ENCODE measurements around the gene IDH1. TPM values are rescaled to one million over a fixed set of nuclear protein-coding genes. Genes with fewer than 3 reads are reported as not detected.

The IDH1 gene
- total and polyA plus RNA-seq, 2 of the 8 experiments (the other 6 are each of a cell fraction or from before 2014, with no cell fraction given), result 174 to 398 TPM

GRCh38 chr2:208252716-208253492 lies 2.0 kb downstream of the IDH1 start:
- Histone ChIP-seq H4K5ac (ENCODE audit: insufficient read length, low read depth, low read length) (no peak overlapping the region), H2BK20ac (ENCODE audit: low read length) (no peak overlapping the region), H4K8ac (ENCODE audit: extremely low read depth, insufficient read depth, low read length) (no peak overlapping the region), H4K20me1 (replicated peaks in 1 of 2; ENCODE audit: control insufficient read depth in 1 of 2, insufficient read depth in 2 of 2, low read length in 2 of 2) (peaks cover 0 to 1% of the 10 kb centered on the region in 2 experiments), H4K91ac (replicated peaks; ENCODE audit: insufficient read length, low read length) (no peak overlapping the region), H3K4me1 (replicated peaks in 1 of 4; ENCODE audit: control insufficient read depth in 3 of 4, insufficient read depth in 4 of 4, low read length in 3 of 4) (peaks cover 0 to 5% (median 3%) of the 10 kb centered on the region in 4 experiments; a peak in 2 of 7 replicates), H3K36me3 (ENCODE audit: control insufficient read depth in 2 of 4, insufficient read depth in 4 of 4, low read length in 3 of 4) (peaks cover 10 to 56% (median 29%) of the 10 kb centered on the region in 4 experiments), H2BK120ac (replicated peaks; ENCODE audit: low read depth, low read length) (no peak overlapping the region), H3K4me3 (ENCODE audit: extremely low read depth in 1 of 4, insufficient read depth in 2 of 4, low read depth in 3 of 4, low read length in 4 of 4) (peak overlapping the region in 3 of 4 experiments; percentile 85 to 99 (median 99); a peak in 5 of 8 replicates), H3K79me2 (ENCODE audit: control insufficient read depth in 1 of 2, insufficient read depth in 2 of 2, low read length in 2 of 2) (peaks cover 3 to 30% of the 10 kb centered on the region in 2 experiments; a peak in 3 of 4 replicates), H3K18ac (ENCODE audit: extremely low read depth, low read length) (no peak overlapping the region), H3K23ac (ENCODE audit: insufficient read length) (no peak overlapping the region), H2BK5ac (ENCODE audit: low read depth, low read length) (no peak overlapping the region), H3K4me2 (ENCODE audit: insufficient read depth in 1 of 2, low read depth in 2 of 2, low read length in 2 of 2) (peak overlapping the region; percentile 70 to 85; a peak in 3 of 4 replicates), H3K4ac (replicated peaks; ENCODE audit: insufficient read length, low read depth, low read length) (no peak overlapping the region), H3K79me1 (ENCODE audit: low read depth, low read length) (0 out of 2 replicates have a peak, but pooled peaks cover 3% of the 10 kb centered on the region), H3K9ac (replicated peaks in 1 of 4; ENCODE audit: extremely low read depth in 1 of 4, low read depth in 3 of 4, low read length in 3 of 4) (no peak overlapping the region), H2AFZ (ENCODE audit: low read length) (no peak overlapping the region), H3K9me3 (ENCODE audit: insufficient read depth in 2 of 2, low read depth in 1 of 2, low read length in 1 of 2) (no peaks in the 10 kb centered on the region), H3K27me3 (replicated peaks in 1 of 4; ENCODE audit: control insufficient read depth in 3 of 4, extremely low read depth in 1 of 4, insufficient read depth in 3 of 4, low read length in 3 of 4) (no peaks in the 10 kb centered on the region), H3K27ac (ENCODE audit: low read depth, low read length) (no peak overlapping the region), H3K56ac (replicated peaks; ENCODE audit: insufficient read length, low read depth, low read length) (no peak overlapping the region), H3K23me2 (ENCODE audit: low read depth, low read length) (peaks cover 2% of the 10 kb centered on the region; the same call in 1 of the 2 replicates), H2AK5ac (ENCODE audit: low read depth, low read length) (no peak overlapping the region), H2BK15ac (ENCODE audit: low read length) (no peak overlapping the region), H2BK12ac (ENCODE audit: low read depth, low read length) (no peak overlapping the region), H3K14ac (ENCODE audit: insufficient read length) (no peak overlapping the region)
- FAIRE-seq (no peak), DNase-seq (ENCODE audit: low read depth in 1 of 2, low spot score in 2 of 2) (no peak)
- peak; percentile 24; the same call in 1 of the 2 replicates for TF ChIP-seq CEBPB (IDR thresholded peaks at IDR 0.05; ENCODE audit: low read depth, low read length)
- TF ChIP-seq PHF8 (conservative IDR thresholded peaks at IDR 0.05; ENCODE audit: low read depth, low read length), result no peak
- TF ChIP-seq KDM5A (IDR thresholded peaks at IDR 0.05; ENCODE audit: low read length), result no peak
- WGBS, 2 experiments (ENCODE audit: extremely low coverage in 1 of 2, insufficient coverage in 1 of 2, insufficient read length in 1 of 2, insufficient replicate concordance in 2 of 2, low coverage in 1 of 2, low lambda C conversion rate in 2 of 2, missing lambda C conversion rate in 1 of 2), result 83% methylated on average over 3 of the region's 3 CpGs; no CpG with 5 or more reads in 1 of the 2 experiments
- ChIA-PET POLR2A (ENCODE audit: partially characterized antibody) (interaction anchor here (0.8 to 7.0 kb wide), 7 partner anchors 12 to 142 kb away, joined by 3 to 68 read pairs (median 6); partner anchors contain the start of gene PIKFYVE), CTCF (ENCODE audit: partially characterized antibody) (interaction anchor here (1.0 to 6.2 kb wide), 10 partner anchors 14 to 179 kb away, joined by 3 to 53 read pairs (median 3); partner anchors contain the start of gene C2orf80)

All from H1 (cell line).